DOHH2 (cell line): ENCODE results near the gene SNRPD2.

Experiments
- EZH2phosphoT487 ChIP-seq: fragments of 200-600 bp; sonication (generic); IDR thresholded peaks from 2 replicates; pipeline ENCODE4 v1.6.1; 2017; ENCODE audit warnings: borderline replicate concordance, mild to moderate bottlenecking, antibody characterized with exemption, low read length, moderate library complexity, mixed read lengths
- TF ChIP-seq, protein P1 (sequence below): fragments of 200-600 bp; sonication (generic); IDR thresholded peaks from one replicate; pipeline ENCODE4 v1.5.1; 2014; ENCODE audit warnings: antibody characterized with exemption, mild to moderate bottlenecking, low read depth, low read length; ENCODE audit not compliant: poor library complexity, severe bottlenecking

- TF ChIP-seq, protein P1, sequence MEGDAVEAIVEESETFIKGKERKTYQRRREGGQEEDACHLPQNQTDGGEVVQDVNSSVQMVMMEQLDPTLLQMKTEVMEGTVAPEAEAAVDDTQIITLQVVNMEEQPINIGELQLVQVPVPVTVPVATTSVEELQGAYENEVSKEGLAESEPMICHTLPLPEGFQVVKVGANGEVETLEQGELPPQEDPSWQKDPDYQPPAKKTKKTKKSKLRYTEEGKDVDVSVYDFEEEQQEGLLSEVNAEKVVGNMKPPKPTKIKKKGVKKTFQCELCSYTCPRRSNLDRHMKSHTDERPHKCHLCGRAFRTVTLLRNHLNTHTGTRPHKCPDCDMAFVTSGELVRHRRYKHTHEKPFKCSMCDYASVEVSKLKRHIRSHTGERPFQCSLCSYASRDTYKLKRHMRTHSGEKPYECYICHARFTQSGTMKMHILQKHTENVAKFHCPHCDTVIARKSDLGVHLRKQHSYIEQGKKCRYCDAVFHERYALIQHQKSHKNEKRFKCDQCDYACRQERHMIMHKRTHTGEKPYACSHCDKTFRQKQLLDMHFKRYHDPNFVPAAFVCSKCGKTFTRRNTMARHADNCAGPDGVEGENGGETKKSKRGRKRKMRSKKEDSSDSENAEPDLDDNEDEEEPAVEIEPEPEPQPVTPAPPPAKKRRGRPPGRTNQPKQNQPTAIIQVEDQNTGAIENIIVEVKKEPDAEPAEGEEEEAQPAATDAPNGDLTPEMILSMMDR = no peak
- no peak for TF ChIP-seq EZH2phosphoT487
These were observed 46.6 kb downstream of the SNRPD2 start for GRCh38 chr19:45645068-45645630.
